ENCODE results near the gene DOCK6. TPM values are rescaled to one million over a fixed set of nuclear protein-coding genes. Genes with fewer than 3 reads are reported as not detected.
A peak's percentile ranks its signal among the peaks of the same experiment; 100 is the strongest.

DOCK6 gene
- polyA plus RNA-seq, 6 donors from 2014 or later, result 0.18 to 0.87 (median 0.31) TPM; not detected in 1

- DNase-seq, result no peak
- Mint-ChIP-seq H3K36me3 (no peaks in the 10 kb centered on the region), H3K4me1 (peaks cover 0 to 1% (median 1%) of the 10 kb centered on the region in 3 donors), H3K27me3 (peaks cover 0 to 9% (median 8%) of the 10 kb centered on the region in 3 donors), H3K9me3 (no peaks in the 10 kb centered on the region), H3K27ac (no peak overlapping the region), H3K4me3 (no peak overlapping the region)
- no peak for ATAC-seq (ENCODE audit: low read depth in 2 of 2)
Observed at GRCh38 chr19:11248852-11249251, 13.5 kb downstream of the DOCK6 start.

GRCh38 chr19:11247934-11248333 lies 14.4 kb downstream of the DOCK6 start:
- H3K4me1 Mint-ChIP-seq, result peaks cover 0 to 7% (median 6%) of the 10 kb centered on the region in 3 donors
- DNase-seq, result no peak
- no peaks in the 10 kb centered on the region for H3K9me3 Mint-ChIP-seq
- no peak overlapping the region for H3K4me3 Mint-ChIP-seq
- H3K27me3 Mint-ChIP-seq, result peaks cover 0 to 13% (median 8%) of the 10 kb centered on the region in 3 donors
- H3K36me3 Mint-ChIP-seq, result no peaks in the 10 kb centered on the region
- no peak overlapping the region for H3K27ac Mint-ChIP-seq
- ATAC-seq (ENCODE audit: low read depth in 2 of 2), result no peak

- Mint-ChIP-seq H3K36me3 (no peaks in the 10 kb centered on the region), H3K9me3 (no peaks in the 10 kb centered on the region), H3K27ac (no peak overlapping the region), H3K4me3 (no peak overlapping the region), H3K4me1 (peaks cover 0 to 7% (median 6%) of the 10 kb centered on the region in 3 donors), H3K27me3 (peaks cover 0 to 18% (median 8%) of the 10 kb centered on the region in 3 donors)
- ATAC-seq (ENCODE audit: low read depth in 2 of 2) (no peak), DNase-seq (no peak)
Observed at GRCh38 chr19:11247391-11247790, 14.9 kb downstream of the DOCK6 start.

GRCh38 chr19:11246941-11247340 lies 15.4 kb downstream of the DOCK6 start:
- H3K27me3 Mint-ChIP-seq, result peaks cover 0 to 21% (median 8%) of the 10 kb centered on the region in 3 donors
- H3K9me3 Mint-ChIP-seq, result no peaks in the 10 kb centered on the region
- no peak overlapping the region for H3K4me3 Mint-ChIP-seq
- ATAC-seq (ENCODE audit: low read depth in 2 of 2) (no peak), DNase-seq (no peak)
- H3K4me1 Mint-ChIP-seq, result peaks cover 0 to 7% (median 6%) of the 10 kb centered on the region in 3 donors
- peak overlapping the region in 1 of 6 donors; percentile 36 for H3K27ac Mint-ChIP-seq
- H3K36me3 Mint-ChIP-seq, result no peaks in the 10 kb centered on the region

- H3K4me1 Mint-ChIP-seq, result peaks cover 0 to 7% (median 6%) of the 10 kb centered on the region in 3 donors
- DNase-seq (no peak), ATAC-seq (ENCODE audit: low read depth in 2 of 2) (no peak)
- no peak overlapping the region for H3K4me3 Mint-ChIP-seq
- no peak overlapping the region for H3K27ac Mint-ChIP-seq
- no peaks in the 10 kb centered on the region for H3K36me3 Mint-ChIP-seq
- H3K9me3 Mint-ChIP-seq, result peaks cover 0 to 3% (median 0%) of the 10 kb centered on the region in 7 donors
- H3K27me3 Mint-ChIP-seq, result peaks cover 0 to 31% (median 8%) of the 10 kb centered on the region in 3 donors
Observed at GRCh38 chr19:11244846-11245589, 17.3 kb downstream of the DOCK6 start.

GRCh38 chr19:11243798-11244169 lies 18.5 kb downstream of the DOCK6 start:
- peak overlapping the region in 1 of 6 donors; percentile 66 for H3K27ac Mint-ChIP-seq
- H3K27me3 Mint-ChIP-seq, result peaks cover 0 to 31% (median 8%) of the 10 kb centered on the region in 3 donors

GRCh38 chr19:11242864-11243797 lies 19.2 kb downstream of the DOCK6 start:
- DNase-seq (peak; percentile 70), ATAC-seq (ENCODE audit: low read depth in 2 of 2) (peak; percentile 96 to 97)
- H3K27me3 Mint-ChIP-seq, result peaks cover 0 to 31% (median 8%) of the 10 kb centered on the region in 3 donors
- H3K9me3 Mint-ChIP-seq, result peaks cover 0 to 18% (median 12%) of the 10 kb centered on the region in 7 donors
- H3K36me3 Mint-ChIP-seq, result peaks cover 0 to 8% of the 10 kb centered on the region in 2 donors
- peaks cover 0 to 7% (median 6%) of the 10 kb centered on the region in 3 donors for H3K4me1 Mint-ChIP-seq
- H3K27ac Mint-ChIP-seq, result peak overlapping the region in 1 of 6 donors; percentile 66
- peak overlapping the region in 4 of 8 donors; percentile 23 to 64 (median 35) for H3K4me3 Mint-ChIP-seq

More at GRCh38 chr19:11243798-11244169, 18.5 kb downstream of the DOCK6 start:
- DNase-seq, result no peak
- peaks cover 0 to 11% (median 5%) of the 10 kb centered on the region in 7 donors for H3K9me3 Mint-ChIP-seq
- ATAC-seq (ENCODE audit: low read depth in 2 of 2), result no peak
- peak overlapping the region in 3 of 8 donors; percentile 23 to 47 (median 23) for H3K4me3 Mint-ChIP-seq
- peaks cover 0 to 7% (median 6%) of the 10 kb centered on the region in 3 donors for H3K4me1 Mint-ChIP-seq
- peaks cover 0 to 2% of the 10 kb centered on the region in 2 donors for H3K36me3 Mint-ChIP-seq

- Mint-ChIP-seq H3K4me1 (peaks cover 0 to 7% (median 6%) of the 10 kb centered on the region in 3 donors), H3K4me3 (no peak overlapping the region), H3K27ac (no peak overlapping the region), H3K27me3 (peaks cover 0 to 31% (median 8%) of the 10 kb centered on the region in 3 donors), H3K9me3 (peaks cover 2 to 26% (median 13%) of the 10 kb centered on the region in 7 donors), H3K36me3 (peaks cover 0 to 12% of the 10 kb centered on the region in 2 donors)
- DNase-seq, result no peak
- no peak for ATAC-seq (ENCODE audit: low read depth in 2 of 2)
Observed at GRCh38 chr19:11242025-11242424, 20.3 kb downstream of the DOCK6 start.

- DNase-seq (no peak), ATAC-seq (ENCODE audit: low read depth in 2 of 2) (no peak)
- H3K4me3 Mint-ChIP-seq, result no peak overlapping the region
- H3K9me3 Mint-ChIP-seq, result peaks cover 5 to 26% (median 13%) of the 10 kb centered on the region in 7 donors
- peaks cover 0 to 7% (median 6%) of the 10 kb centered on the region in 3 donors for H3K4me1 Mint-ChIP-seq
- H3K36me3 Mint-ChIP-seq, result peaks cover 0 to 12% of the 10 kb centered on the region in 2 donors
- H3K27me3 Mint-ChIP-seq, result peaks cover 0 to 24% (median 0%) of the 10 kb centered on the region in 3 donors
- no peak overlapping the region for H3K27ac Mint-ChIP-seq
Observed at GRCh38 chr19:11240008-11240444, 22.3 kb downstream of the DOCK6 start.

GRCh38 chr19:11239377-11240000 lies 22.8 kb downstream of the DOCK6 start, which contains the start of gene ANGPTL8:
ANGPTL8 (plus strand) TSS chr19:11239619; CDS start chr19:11239638, 19 bp downstream.
- Mint-ChIP-seq H3K4me1 (peaks cover 0 to 7% (median 6%) of the 10 kb centered on the region in 3 donors), H3K4me3 (no peak within 1 kb of the TSS), H3K9me3 (peaks cover 5 to 26% (median 13%) of the 10 kb centered on the region in 7 donors), H3K27ac (peak within 1 kb of the TSS in 1 of 6 donors; percentile 47), H3K27me3 (peaks cover 0 to 24% (median 0%) of the 10 kb centered on the region in 3 donors), H3K36me3 (peaks cover 0 to 12% of the 10 kb centered on the region in 2 donors)
- DNase-seq (no peak), ATAC-seq (ENCODE audit: low read depth in 2 of 2) (no peak)

GRCh38 chr19:11238781-11239376 lies 23.4 kb downstream of the DOCK6 start:
- Mint-ChIP-seq H3K4me1 (peaks cover 0 to 6% (median 5%) of the 10 kb centered on the region in 3 donors), H3K36me3 (peaks cover 0 to 12% of the 10 kb centered on the region in 2 donors), H3K27me3 (peaks cover 0 to 22% (median 0%) of the 10 kb centered on the region in 3 donors), H3K4me3 (no peak overlapping the region), H3K27ac (no peak overlapping the region), H3K9me3 (peaks cover 5 to 26% (median 13%) of the 10 kb centered on the region in 7 donors)
- ATAC-seq (ENCODE audit: low read depth in 2 of 2) (no peak), DNase-seq (no peak)

- Mint-ChIP-seq H3K4me3 (no peak overlapping the region), H3K9me3 (peaks cover 5 to 28% (median 13%) of the 10 kb centered on the region in 7 donors), H3K4me1 (no peaks in the 10 kb centered on the region), H3K27me3 (peaks cover 0 to 19% (median 0%) of the 10 kb centered on the region in 3 donors), H3K36me3 (peaks cover 0 to 12% of the 10 kb centered on the region in 2 donors), H3K27ac (no peak overlapping the region)
- ATAC-seq (ENCODE audit: low read depth in 2 of 2), result no peak
- no peak for DNase-seq
Observed at GRCh38 chr19:11238041-11238440, 24.3 kb downstream of the DOCK6 start.
